Psoas muscle (tissue), 8 donors: ENCODE results near the gene ATXN2. TPM values are rescaled to one million over a fixed set of nuclear protein-coding genes. Genes with fewer than 3 reads are reported as not detected.
"Not testable (repeated sequence)": the region's sequence is repeated elsewhere in the genome, so short reads cannot be mapped to it uniquely, and the experiment has no call there.

Experiments used
- ATAC-seq, 4 donors: fragments of 200-7000 bp; cut with Tn5 transposase; one replicate each; pipeline ENCODE4 v1.9.1; 2020; ENCODE audit warnings: moderate library complexity in 3 of 4, mild to moderate bottlenecking in 2 of 4
- DNase-seq, 2 donors: peaks; one replicate each; pipeline ENCODE4 v3.0.0-alpha.2; 2020
- H3K27ac ChIP-seq: fragments of 200-600 bp; one replicate; pipeline ENCODE4 v1.8.0; 2022
- H3K27me3 ChIP-seq, 3 donors: fragments of 200-600 bp in 1 of 3; one replicate each; pipeline versions ENCODE4 v1.6.1 to v1.8.0; 2013 to 2022; ENCODE audit warnings: low read length in 2 of 3, mild to moderate bottlenecking in 2 of 3, moderate library complexity in 1 of 3; ENCODE audit not compliant: insufficient read depth in 3 of 3
- H3K36me3 ChIP-seq, 2 donors: fragments of 200-600 bp in 1 of 2; one replicate each; pipeline versions ENCODE4 v1.6.1 to v1.8.0; 2013 to 2022; ENCODE audit warnings: low read depth in 1 of 2, mild to moderate bottlenecking in 1 of 2, moderate library complexity in 1 of 2; ENCODE audit not compliant: insufficient read depth in 1 of 2
- H3K4me1 ChIP-seq: fragments of 200-600 bp; one replicate; pipeline ENCODE4 v1.8.0; 2022
- H3K4me3 ChIP-seq: fragments of 200-600 bp; one replicate; pipeline ENCODE4 v1.8.0; 2022; ENCODE audit warnings: mild to moderate bottlenecking
- H3K9me3 ChIP-seq: fragments of 200-600 bp; one replicate; pipeline ENCODE4 v1.8.0; 2022
- CTCF ChIP-seq: fragments of 200-600 bp; IDR thresholded peaks from one replicate; pipeline ENCODE4 v1.8.0; 2022; ENCODE audit warnings: antibody characterized with exemption
- WGBS, 3 donors: extraction: QIAGEN DNeasy Blood & Tissue Kit; methylation state at CpG; one replicate each; pipeline versions ENCODE4 v1.1.6 to v1.1.7; 2013; 5-methylcytosine and 5-hydroxymethylcytosine counted together
- intact Hi-C, 2 donors: fragments of 100-400 bp; cut with DNase I; formaldehyde crosslinking; loops; one replicate each; pipeline versions ENCODE4 v1.11.0 to v1.14.2; 2022
- polyA plus RNA-seq, 3 donors: library from polyadenylated mRNA; stranded (reverse); fragments of 200-250 nt; gene quantifications; one replicate each; pipeline ENCODE4 v1.2.3, GENCODE V29; 2013
- total RNA-seq, 4 donors: library from RNA; stranded (reverse); fragmentation: NEBNext Ultra II Directional in 2 of 4; extraction: Animal tissue kit (Norgen Biotek cat#: 25700) in 2 of 4; gene quantifications; one replicate each; pipeline versions ENCODE4 v1.2.1 to v1.2.4, GENCODE V29; 2021 to 2023
- donor health status: healthy with polysubstance abuse.
- donor health status: DM: no; HTN: no; CAD: no; lungs with moderate emphysema.
- donor health status: Bipolar disorder and iron deficiency.
- donor health status: healthy.
- donor health status: DM: yes; HTN: yes; CAD: no.
- donor health status: DM: no; HTN: no; CAD: no.
- donor health status: DM: no; HTN: no; CAD: no.
- donor health status: DM: yes; HTN: yes; CAD: no.

ATXN2 gene
- total and polyA plus RNA-seq, 7 donors: 17.2 to 39.2 (median 32.9) TPM

DNA sequence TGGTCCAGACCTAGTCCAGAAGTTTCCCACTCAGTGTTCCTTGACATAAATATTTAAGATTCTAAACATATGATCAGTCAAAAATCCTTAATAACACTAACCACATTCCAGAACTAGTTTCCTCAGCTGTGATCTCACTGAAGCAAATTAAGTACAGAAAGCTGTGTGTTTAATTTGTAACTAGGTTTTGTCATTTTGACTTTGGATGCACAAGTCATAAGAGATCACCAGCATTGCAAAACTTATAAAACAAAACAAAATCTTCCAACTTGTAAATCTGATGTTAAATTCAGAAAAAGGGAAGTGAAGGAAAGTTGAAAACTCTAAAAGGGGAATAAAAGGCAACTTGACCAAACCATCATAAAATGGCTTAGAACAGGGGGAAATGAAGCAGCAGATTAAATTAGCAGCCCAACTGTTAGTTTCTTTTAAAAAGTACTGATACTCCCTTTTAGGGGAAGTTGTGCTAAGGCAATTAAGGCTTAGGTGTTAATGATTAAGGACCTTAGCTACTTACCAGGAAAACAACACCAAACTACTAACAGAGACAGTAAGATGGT, 136.8 kb downstream of the ATXN2 start:
- no peak for TF ChIP-seq CTCF
- Histone ChIP-seq H3K36me3 (peaks cover 2 to 38% of the 10 kb centered on the region in 2 donors), H3K4me3 (no peak overlapping the region), H3K27ac (no peak overlapping the region), H3K27me3 (no peaks in the 10 kb centered on the region), H3K4me1 (no peaks in the 10 kb centered on the region), H3K9me3 (no peaks in the 10 kb centered on the region)
- no peak for ATAC-seq
- no peak for DNase-seq
- intact Hi-C loops: no loop called here

DNA sequence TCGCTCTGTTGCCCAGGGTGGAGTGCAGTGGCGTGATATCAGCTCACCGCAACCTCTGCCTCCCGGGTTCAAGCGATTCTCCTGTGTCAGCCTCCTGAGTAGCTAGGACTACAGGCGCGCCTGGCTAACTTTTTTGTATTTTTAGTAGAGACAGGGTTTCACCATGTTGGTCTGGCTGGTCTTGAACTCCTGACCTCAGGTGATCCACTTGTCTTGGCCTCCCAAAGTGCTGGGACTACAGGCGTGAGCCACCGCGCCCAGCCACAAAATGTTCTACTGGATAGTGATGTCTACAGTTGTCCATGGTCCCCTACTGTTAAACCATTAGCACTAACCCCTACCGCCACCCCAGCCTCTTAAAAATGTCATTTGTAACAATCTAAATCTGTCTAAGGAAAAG, 139.0 kb downstream of the ATXN2 start:
- 97 to 99% (median 98%) methylated on average over 11 of the region's 11 CpGs for WGBS, 3 donors
- intact Hi-C loops, H3K27me3 ChIP-seq, H3K4me1 ChIP-seq, H3K4me3 ChIP-seq, ATAC-seq, DNase-seq, H3K27ac ChIP-seq, H3K9me3 ChIP-seq: not testable (repeated sequence)
- peaks cover 2 to 56% of the 10 kb centered on the region in 2 donors for H3K36me3 ChIP-seq

- Histone ChIP-seq H3K4me3 (no peak overlapping the region), H3K27me3 (no peaks in the 10 kb centered on the region), H3K9me3 (no peaks in the 10 kb centered on the region), H3K36me3 (peaks cover 2 to 60% of the 10 kb centered on the region in 2 donors), H3K4me1 (no peaks in the 10 kb centered on the region), H3K27ac (no peak overlapping the region)
- ATAC-seq (peak in 3 of 4 donors; percentile 34 to 46 (median 35)), DNase-seq (no peak)
- TF ChIP-seq CTCF: no peak
- WGBS, 3 donors: 75 to 86% (median 83%) methylated on average over 6 of the region's 6 CpGs
- intact Hi-C loops: no loop called here
Measured at GRCh38 chr12:111458546-111459172, 140.5 kb downstream of the ATXN2 start.

- peak in 2 of 4 donors; percentile 34 to 51 for ATAC-seq
- no peak for TF ChIP-seq CTCF
Measured at GRCh38 chr12:111457577-111457976, 141.5 kb downstream of the ATXN2 start.

GRCh38 chr12:111457071-111457470, 142.0 kb downstream of the ATXN2 start:
- TF ChIP-seq CTCF: no peak
- DNase-seq (no peak), ATAC-seq (no peak)
- Histone ChIP-seq H3K4me1 (no peaks in the 10 kb centered on the region), H3K4me3 (no peak overlapping the region), H3K27me3 (no peaks in the 10 kb centered on the region), H3K27ac (no peak overlapping the region), H3K9me3 (no peaks in the 10 kb centered on the region), H3K36me3 (peaks cover 0 to 69% of the 10 kb centered on the region in 2 donors)
- intact Hi-C loops: no loop called here
- WGBS, 3 donors: 92 to 96% (median 95%) methylated on average over 9 of the region's 9 CpGs

More at GRCh38 chr12:111457577-111457976, 141.5 kb downstream of the ATXN2 start:
- intact Hi-C loops: no loop called here
- Histone ChIP-seq H3K4me3 (no peak overlapping the region), H3K27me3 (no peaks in the 10 kb centered on the region), H3K4me1 (no peaks in the 10 kb centered on the region), H3K9me3 (no peaks in the 10 kb centered on the region), H3K27ac (no peak overlapping the region), H3K36me3 (peaks cover 0 to 64% of the 10 kb centered on the region in 2 donors)
- no peak for DNase-seq
- WGBS, 3 donors: 92 to 96% (median 94%) methylated on average over 3 of the region's 3 CpGs
